SK-N-SH (cell line): ENCODE measurements around the gene ADAM33. TPM values are rescaled to one million over a fixed set of nuclear protein-coding genes. Genes with fewer than 3 reads are reported as not detected.

Source experiments
- CTCF ChIA-PET: fragments of 300-600, 350-600 bp; formaldehyde crosslinking; extraction: SDS; loops from one replicate; lab custom pipeline; 2021; lab: Yijun Ruan, JAX
- POLR2A ChIA-PET: fragments of 350-600 bp; sonication (Branson Sonifier 250); formaldehyde crosslinking; extraction: SDS; loops from one replicate; lab custom pipeline; 2020; ENCODE audit warnings: antibody characterized with exemption, inconsistent platforms; lab: Yijun Ruan, JAX
- DNase-seq: peaks from one replicate; pipeline ENCODE4 v3.0.0; 2012
- H2AFZ ChIP-seq: fragments of 200-600 bp; sonication (generic); 2 replicates; pipeline ENCODE4 v1.8.1; 2016; ENCODE audit warnings: antibody characterized with exemption, mild to moderate bottlenecking, low read depth
- H3F3A ChIP-seq: fragments of 200-600 bp; sonication (generic); replicated peaks from 2 replicates; pipeline ENCODE3; 2016; ENCODE audit warnings: antibody characterized with exemption, mild to moderate bottlenecking; ENCODE audit not compliant: insufficient read depth
- H3K27ac ChIP-seq, 2 experiments: fragments of 200-500 bp in 1 of 2; fragments of 200-600 bp in 1 of 2; sonication (Bioruptor generic) in 1 of 2; sonication (generic), shearing (Covaris generic) in 1 of 2; 2 replicates each; pipeline versions ENCODE4 v1.5.1 to v1.6.1; 2014 to 2016; ENCODE audit warnings: low read depth in 2 of 2, inconsistent platforms in 1 of 2, low read length in 1 of 2, mild to moderate bottlenecking in 1 of 2, mixed read lengths in 1 of 2
- H3K27me3 ChIP-seq: fragments of 200-600 bp; sonication (generic), shearing (Covaris generic); 2 replicates; pipeline ENCODE4 v1.6.1; 2016; ENCODE audit warnings: mixed run types; ENCODE audit not compliant: insufficient read depth
- H3K36me3 ChIP-seq, 2 experiments: fragments of 200-500 bp in 1 of 2; fragments of 200-600 bp in 1 of 2; sonication (Bioruptor generic) in 1 of 2; sonication (generic) in 1 of 2; replicated peaks in 1 of 2; 2 replicates each; pipeline versions ENCODE3 to v1.5.1; 2014 to 2016; ENCODE audit warnings: low read length in 1 of 2, mild to moderate bottlenecking in 1 of 2; ENCODE audit not compliant: insufficient read depth in 2 of 2, control insufficient read depth in 1 of 2
- H3K4me1 ChIP-seq, 2 experiments: fragments of 200-500 bp in 1 of 2; fragments of 200-600 bp in 1 of 2; sonication (Bioruptor generic) in 1 of 2; sonication (generic), shearing (Covaris generic) in 1 of 2; 2 replicates each; pipeline versions ENCODE4 v1.5.1 to v1.6.1; 2014 to 2016; ENCODE audit warnings: low read depth in 1 of 2, low read length in 1 of 2, mixed run types in 1 of 2; ENCODE audit not compliant: insufficient read depth in 2 of 2, control insufficient read depth in 1 of 2
- H3K4me2 ChIP-seq: fragments of 200-600 bp; sonication (generic), shearing (Covaris generic); 2 replicates; pipeline ENCODE4 v1.6.1; 2017; ENCODE audit warnings: mixed run types
- H3K4me3 ChIP-seq, 2 experiments: fragments of 200-500 bp in 1 of 2; fragments of 200-600 bp in 1 of 2; sonication (Bioruptor generic) in 1 of 2; sonication (generic), shearing (Covaris generic) in 1 of 2; 2 replicates each; pipeline versions ENCODE4 v1.5.1 to v1.8.1; 2014 to 2016; ENCODE audit warnings: low read depth in 2 of 2, inconsistent platforms in 1 of 2, low read length in 1 of 2, mild to moderate bottlenecking in 1 of 2, mixed read lengths in 1 of 2, moderate library complexity in 1 of 2
- H3K79me2 ChIP-seq: fragments of 200-600 bp; sonication (generic); 2 replicates; pipeline ENCODE4 v1.8.1; 2017; ENCODE audit warnings: mild to moderate bottlenecking; ENCODE audit not compliant: insufficient read depth
- H3K9ac ChIP-seq: fragments of 200-600 bp; sonication (generic); 2 replicates; pipeline ENCODE4 v1.6.1; 2017; ENCODE audit warnings: mixed run types
- H3K9me2 ChIP-seq: fragments of 200-600 bp; sonication (generic); 2 replicates; pipeline ENCODE4 v1.6.1; 2017; ENCODE audit warnings: mixed run types
- H3K9me3 ChIP-seq: fragments of 200-600 bp; sonication (generic); 2 replicates; pipeline ENCODE4 v1.6.1; 2017; ENCODE audit warnings: mixed run types, mild to moderate bottlenecking, moderate library complexity
- H4K20me1 ChIP-seq: fragments of 200-600 bp; sonication (generic); 2 replicates; pipeline ENCODE4 v1.6.1; 2017; ENCODE audit warnings: mild to moderate bottlenecking, mixed run types; ENCODE audit not compliant: insufficient read depth
- CTCF ChIP-seq: fragments of 200-600 bp; sonication (generic); IDR thresholded peaks from 2 replicates; pipeline ENCODE4 v1.6.1; 2017; ENCODE audit warnings: antibody characterized with exemption, mild to moderate bottlenecking, moderate library complexity
- EZH2phosphoT487 ChIP-seq: fragments of 200-600 bp; sonication (generic); IDR thresholded peaks from 2 replicates; pipeline ENCODE4 v1.6.1; 2017; ENCODE audit warnings: low read depth, mixed run types, mild to moderate bottlenecking, antibody characterized with exemption, moderate library complexity, borderline replicate concordance
- FOXM1 ChIP-seq: IDR thresholded peaks from 2 replicates; pipeline ENCODE4 v1.4.0; 2012; ENCODE audit warnings: low read depth, mild to moderate bottlenecking
- GABPA ChIP-seq: IDR thresholded peaks from 2 replicates; pipeline ENCODE4 v1.4.0; 2012; ENCODE audit warnings: low read depth, mild to moderate bottlenecking
- IRF3 ChIP-seq: fragments of 150-350 bp; IDR thresholded peaks from 2 replicates; pipeline ENCODE4 v1.6.1; 2016; ENCODE audit warnings: mild to moderate bottlenecking, low read depth, low read length
- MAX ChIP-seq: IDR thresholded peaks from 2 replicates; pipeline ENCODE4 v1.4.0; 2012; ENCODE audit warnings: low read depth
- MXI1 ChIP-seq: IDR thresholded peaks from 2 replicates; pipeline ENCODE4 v1.6.1; 2012; ENCODE audit warnings: mild to moderate bottlenecking, low read depth, low read length, improper control_type of control experiment
- NFIC ChIP-seq: IDR thresholded peaks from 2 replicates; pipeline ENCODE4 v1.4.0; 2012; ENCODE audit warnings: borderline replicate concordance
- PBX3 ChIP-seq: IDR thresholded peaks from 2 replicates; pipeline ENCODE4; 2012
- RAD21 ChIP-seq: IDR thresholded peaks from 2 replicates; pipeline ENCODE4 v1.6.1; 2012; ENCODE audit warnings: mild to moderate bottlenecking, low read length
- RCOR1 ChIP-seq: fragments of 150-350 bp; IDR thresholded peaks from 2 replicates; pipeline ENCODE4 v1.6.1; 2017; ENCODE audit warnings: antibody characterized with exemption, low read length
- REST ChIP-seq: IDR thresholded peaks from 2 replicates; pipeline ENCODE4 v1.6.1; 2012; ENCODE audit warnings: mild to moderate bottlenecking, low read depth, low read length, moderate library complexity
- RXRA ChIP-seq: IDR thresholded peaks from 2 replicates; pipeline ENCODE4 v1.4.0; 2012; ENCODE audit warnings: low read depth, mild to moderate bottlenecking, borderline replicate concordance
- SIN3A ChIP-seq: IDR thresholded peaks from 2 replicates; pipeline ENCODE4 v1.6.1; 2012; ENCODE audit warnings: low read depth, mild to moderate bottlenecking, low read length, moderate library complexity, borderline replicate concordance
- SMC3 ChIP-seq: IDR thresholded peaks from 2 replicates; pipeline ENCODE4 v1.6.1; 2012; ENCODE audit warnings: low read depth, low read length, improper control_type of control experiment
- TAF1 ChIP-seq: IDR thresholded peaks from 2 replicates; pipeline ENCODE4 v1.6.1; 2012; ENCODE audit warnings: low read depth, mild to moderate bottlenecking, low read length, moderate library complexity, borderline replicate concordance
- USF2 ChIP-seq: fragments of 150-350 bp; IDR thresholded peaks from 2 replicates; pipeline ENCODE4 v1.6.1; 2017; ENCODE audit warnings: antibody characterized with exemption, low read length, low read depth, borderline replicate concordance
- ZBTB33 ChIP-seq: IDR thresholded peaks from 2 replicates; pipeline ENCODE4 v1.4.0; 2012; ENCODE audit warnings: low read depth, borderline replicate concordance
- WGBS: methylation state at CpG from one replicate; pipeline ENCODE4 v1.1.6; 2017; ENCODE audit warnings: low lambda C conversion rate; 5-methylcytosine and 5-hydroxymethylcytosine counted together
- polyA plus RNA-seq, 3 experiments: library from polyadenylated mRNA; depleted of rRNA; stranded (reverse); fragments of >200 nt; gene quantifications; 2 replicates each; pipeline ENCODE4 v1.2.3, GENCODE V29; 2012

ADAM33 gene
- polyA plus RNA-seq, 1 of the 3 experiments (the other 2 are of a cell fraction), result 4.8 TPM

GRCh38 chr20:3628502-3629314 is 53.1 kb downstream of the ADAM33 start (continued):
- TF ChIP-seq SMC3 (no peak), REST (no peak)

GRCh38 chr20:3627476-3627875 is 54.3 kb downstream of the ADAM33 start:
- no peak overlapping the region for H3K27ac ChIP-seq
- no peaks in the 10 kb centered on the region for H3K9me3 ChIP-seq
- peaks cover 2 to 7% of the 10 kb centered on the region in 2 experiments for H3K36me3 ChIP-seq
- H3K27me3 ChIP-seq, result no peaks in the 10 kb centered on the region
- H2AFZ ChIP-seq, result no peak overlapping the region
- H3K4me1 ChIP-seq, result no peaks in the 10 kb centered on the region
- H3F3A ChIP-seq, result no peaks in the 10 kb centered on the region
- no peak overlapping the region for H3K4me3 ChIP-seq
- CTCF ChIA-PET, result interaction anchor here (0.6 to 0.8 kb wide), 2 partner anchors 9 to 1902 kb away, joined by 3 to 4 read pairs; no protein-coding TSS in a partner anchor
- POLR2A ChIA-PET, result no interaction called here
- H3K9ac ChIP-seq, result no peak overlapping the region
- H3K4me2 ChIP-seq, result no peak overlapping the region
- TF ChIP-seq NFIC (no peak), RCOR1 (no peak), ZBTB33 (no peak), PBX3 (no peak), CTCF (no peak), TAF1 (no peak), USF2 (no peak), IRF3 (no peak), SIN3A (no peak), MAX (no peak), EZH2phosphoT487 (no peak), FOXM1 (no peak), RXRA (no peak), GABPA (no peak), MXI1 (no peak), RAD21 (no peak)
- WGBS, result 81% methylated on average over 2 of the region's 2 CpGs
- no peaks in the 10 kb centered on the region for H3K9me2 ChIP-seq
- no peak for DNase-seq
- H4K20me1 ChIP-seq, result no peaks in the 10 kb centered on the region
- no peaks in the 10 kb centered on the region for H3K79me2 ChIP-seq
